Fibroblast of villous mesenchyme (primary cell): Measurements from ENCODE around the gene OSBPL3. TPM values are rescaled to one million over a fixed set of nuclear protein-coding genes. Genes with fewer than 3 reads are reported as not detected.

Experiments
- DNase-seq: peaks from one replicate; pipeline ENCODE4 v3.0.0-alpha.2; 2010; ENCODE audit warnings: low read depth
- H3K4me3 ChIP-seq: 2 replicates; pipeline ENCODE4 v1.5.1; 2011; ENCODE audit warnings: low read depth, mild to moderate bottlenecking, low read length
- CTCF ChIP-seq: IDR thresholded peaks from 2 replicates; pipeline ENCODE4 v1.5.1; 2012; ENCODE audit warnings: low read depth, mild to moderate bottlenecking, low read length; ENCODE audit not compliant: insufficient read depth
- total RNA-seq: library from RNA; depleted of rRNA; stranded (reverse); fragments of >200 nt; gene quantifications from 2 replicates; pipeline ENCODE4 v1.2.3, GENCODE V29; 2012

Gene OSBPL3
- total RNA-seq, 1 donor: 39.3 TPM

- DNase-seq: no peak
- TF ChIP-seq CTCF: no peak
Measured at GRCh38 chr7:24923172-24923865, 56.7 kb downstream of the OSBPL3 start.

GRCh38 chr7:24922099-24922773, 57.7 kb downstream of the OSBPL3 start:
- H3K4me3 ChIP-seq: no peak overlapping the region
- TF ChIP-seq CTCF: no peak
- no peak for DNase-seq

More at GRCh38 chr7:24923172-24923865, 56.7 kb downstream of the OSBPL3 start:
- no peak overlapping the region for H3K4me3 ChIP-seq

- no peak overlapping the region for H3K4me3 ChIP-seq
- DNase-seq: no peak
- no peak for TF ChIP-seq CTCF
Measured at GRCh38 chr7:24921362-24921679, 58.7 kb downstream of the OSBPL3 start.

- TF ChIP-seq CTCF: no peak
- DNase-seq: no peak
- H3K4me3 ChIP-seq: no peak overlapping the region
Measured at GRCh38 chr7:24920451-24921361, 59.3 kb downstream of the OSBPL3 start.

- H3K4me3 ChIP-seq: no peak overlapping the region
- peak; percentile 56 for DNase-seq
- no peak for TF ChIP-seq CTCF
Measured at GRCh38 chr7:24917510-24918239, 62.3 kb downstream of the OSBPL3 start.

- no peak overlapping the region for H3K4me3 ChIP-seq
- DNase-seq: no peak
- TF ChIP-seq CTCF: no peak
Measured at GRCh38 chr7:24916463-24917040, 63.4 kb downstream of the OSBPL3 start.
